Right renal cortex interstitium (tissue), 3 donors: ENCODE data around the gene ACOX2. TPM values are rescaled to one million over a fixed set of nuclear protein-coding genes. Genes with fewer than 3 reads are reported as not detected.

Experiments used
- DNase-seq, 3 donors: peaks; one replicate each; pipeline ENCODE4 v3.0.0-alpha.2; 2013; ENCODE audit warnings: low read depth in 3 of 3, low spot score in 2 of 3
- polyA plus RNA-seq, 3 donors: library from polyadenylated mRNA; unstranded; fragments of 120-200 nt; gene quantifications; one replicate each; pipeline ENCODE4 v1.2.1, GENCODE V29; 2013; ENCODE audit not compliant: insufficient read length in 3 of 3

The ACOX2 gene
- polyA plus RNA-seq, 3 donors, result 38.7 to 45.8 (median 40.8) TPM

DNA sequence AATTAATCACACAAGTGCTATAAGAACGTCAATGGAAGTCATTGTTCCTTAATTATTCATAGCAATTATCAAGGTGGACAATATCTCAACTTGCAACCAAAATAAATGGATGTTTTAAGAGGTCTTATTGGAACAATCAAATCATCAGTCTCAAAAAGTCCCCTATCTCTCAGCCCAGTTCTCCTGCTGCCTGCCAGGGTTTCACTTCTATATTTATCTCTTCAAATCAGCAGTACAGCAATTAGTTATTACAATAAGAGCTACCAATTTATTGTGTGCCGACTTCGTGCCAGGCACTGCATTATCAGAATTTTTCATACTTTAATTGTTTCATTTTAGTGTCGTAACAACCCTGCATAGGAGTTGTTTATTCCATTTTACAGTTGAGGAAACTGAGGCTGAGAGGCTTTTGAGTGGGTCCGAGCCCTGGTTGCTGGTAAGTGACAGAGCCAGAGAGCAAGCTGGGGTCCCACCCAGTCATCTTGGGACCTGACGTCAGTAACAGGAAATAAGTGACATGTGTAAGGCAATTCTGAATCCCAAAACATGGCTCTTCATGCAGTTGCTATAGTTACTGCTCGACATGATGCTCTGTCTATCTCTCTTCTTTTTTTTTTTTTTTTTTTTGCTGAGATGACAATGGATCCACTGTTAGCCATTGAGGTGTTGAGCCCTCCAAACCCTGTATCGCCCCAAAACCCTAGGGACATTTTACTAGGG is 53.9 kb downstream of the ACOX2 start:
- DNase-seq, result no peak

DNA sequence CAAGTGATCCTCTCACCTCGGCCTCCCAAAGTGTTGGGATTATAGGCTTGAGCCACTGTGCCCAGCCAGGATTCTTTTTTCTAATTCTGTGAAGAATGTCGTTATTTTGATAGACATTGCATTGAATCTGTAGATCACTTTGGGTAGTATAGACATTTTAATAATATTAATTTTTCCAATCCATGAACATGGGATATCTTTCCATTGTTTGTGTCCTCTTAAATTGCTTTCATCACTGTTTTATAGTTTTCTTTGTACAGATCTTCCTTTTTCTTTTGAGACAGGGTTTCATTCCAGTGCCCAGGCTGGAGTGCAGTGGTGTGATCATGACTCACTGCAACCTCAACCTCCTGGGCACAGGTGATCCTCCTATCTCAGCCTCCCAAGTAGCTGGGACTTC is 56.7 kb downstream of the ACOX2 start:
- DNase-seq, result no peak

DNA sequence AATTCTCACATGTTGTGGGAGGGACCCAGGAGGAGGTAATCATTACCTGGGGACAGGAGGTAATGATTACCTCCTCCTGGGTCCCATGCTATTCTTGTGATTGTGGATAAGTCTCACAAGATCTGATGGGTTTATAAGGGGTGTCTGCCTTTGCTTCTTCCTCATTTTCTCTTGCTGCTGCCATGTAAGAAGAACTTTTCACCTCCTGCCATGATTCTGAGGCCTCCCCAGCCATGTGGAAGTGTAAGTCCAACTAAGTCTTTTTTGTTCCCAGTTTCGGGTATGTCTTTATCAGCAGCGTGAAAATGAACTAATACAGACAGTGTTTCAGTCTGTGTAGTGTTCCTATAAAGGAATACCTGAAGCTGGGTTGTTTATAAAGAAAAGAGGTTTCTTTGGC is 58.2 kb downstream of the ACOX2 start:
- no peak for DNase-seq

DNA sequence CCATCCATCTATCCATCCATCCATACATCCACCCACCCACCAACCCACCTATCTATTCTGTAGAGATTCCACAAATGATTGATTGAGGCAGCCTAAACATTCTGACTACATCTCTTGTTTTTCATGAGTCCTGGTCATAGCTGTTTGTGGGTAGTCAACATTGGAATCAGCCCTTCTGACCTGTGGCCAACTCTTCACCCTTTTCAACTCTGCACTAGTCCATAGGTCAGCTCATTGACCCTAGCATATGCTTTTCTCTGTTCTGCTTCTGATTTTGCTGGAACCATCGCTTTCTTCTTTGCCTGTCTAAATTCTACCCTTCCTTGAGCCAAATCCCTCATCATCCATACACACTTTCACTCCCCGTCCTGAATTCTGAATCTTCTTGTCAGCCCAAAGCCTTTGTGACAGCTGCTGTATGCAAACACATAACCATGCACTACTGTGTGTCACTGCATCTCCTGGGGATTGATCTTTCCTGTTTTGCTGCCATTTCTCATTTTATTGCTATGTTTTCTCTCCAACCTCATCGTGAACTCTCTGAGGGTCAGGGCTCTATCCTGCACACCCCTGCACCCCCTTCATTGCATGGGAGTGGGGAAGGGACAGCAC is 61.9 kb downstream of the ACOX2 start:
- DNase-seq, result no peak

DNA sequence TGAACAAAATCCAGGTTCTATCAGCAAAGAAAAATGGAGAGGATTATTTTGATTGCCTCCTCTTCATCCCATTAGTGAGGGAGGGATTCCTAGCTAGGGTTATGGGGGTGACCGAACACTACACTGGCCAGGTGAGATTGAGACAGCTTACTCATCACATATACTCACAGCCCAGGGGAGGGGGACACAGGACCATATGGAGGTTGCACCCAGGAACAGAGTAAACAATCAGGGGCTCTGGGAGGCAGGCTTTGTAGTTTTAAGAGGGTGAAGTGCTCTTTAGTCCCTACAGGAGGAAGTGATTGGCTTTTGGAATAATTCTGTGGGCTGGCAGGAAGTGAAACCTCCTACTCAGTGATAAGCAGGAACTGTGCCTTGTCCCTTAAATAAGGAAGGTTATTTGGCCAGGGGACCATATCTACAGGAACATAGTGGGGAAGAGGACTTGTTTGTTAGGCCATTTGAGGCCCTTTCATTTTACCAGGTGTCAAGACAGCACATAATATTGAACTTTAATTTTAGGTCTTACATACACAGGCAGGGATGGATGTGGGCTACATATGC is 62.6 kb downstream of the ACOX2 start:
- no peak for DNase-seq

DNA sequence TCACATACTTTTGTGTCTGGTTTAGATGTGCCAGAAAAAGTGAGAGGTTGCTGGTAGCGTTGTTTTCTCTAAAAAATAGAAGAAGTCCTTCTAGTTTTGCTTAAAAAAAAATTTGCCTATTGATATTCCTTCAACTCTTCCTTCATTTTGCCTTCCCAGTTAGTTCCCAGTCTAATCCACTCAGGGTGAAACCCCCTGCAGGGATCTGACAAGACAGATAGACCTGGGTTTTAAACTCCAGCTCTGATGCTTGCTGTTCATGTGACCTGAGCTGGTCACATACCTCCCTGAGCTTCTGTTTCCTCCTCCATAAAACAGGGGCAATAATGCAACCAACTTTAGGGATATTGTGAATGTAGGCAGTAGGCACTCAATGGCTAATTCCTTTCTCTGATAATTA is 63.7 kb downstream of the ACOX2 start:
- DNase-seq, result no peak

DNA sequence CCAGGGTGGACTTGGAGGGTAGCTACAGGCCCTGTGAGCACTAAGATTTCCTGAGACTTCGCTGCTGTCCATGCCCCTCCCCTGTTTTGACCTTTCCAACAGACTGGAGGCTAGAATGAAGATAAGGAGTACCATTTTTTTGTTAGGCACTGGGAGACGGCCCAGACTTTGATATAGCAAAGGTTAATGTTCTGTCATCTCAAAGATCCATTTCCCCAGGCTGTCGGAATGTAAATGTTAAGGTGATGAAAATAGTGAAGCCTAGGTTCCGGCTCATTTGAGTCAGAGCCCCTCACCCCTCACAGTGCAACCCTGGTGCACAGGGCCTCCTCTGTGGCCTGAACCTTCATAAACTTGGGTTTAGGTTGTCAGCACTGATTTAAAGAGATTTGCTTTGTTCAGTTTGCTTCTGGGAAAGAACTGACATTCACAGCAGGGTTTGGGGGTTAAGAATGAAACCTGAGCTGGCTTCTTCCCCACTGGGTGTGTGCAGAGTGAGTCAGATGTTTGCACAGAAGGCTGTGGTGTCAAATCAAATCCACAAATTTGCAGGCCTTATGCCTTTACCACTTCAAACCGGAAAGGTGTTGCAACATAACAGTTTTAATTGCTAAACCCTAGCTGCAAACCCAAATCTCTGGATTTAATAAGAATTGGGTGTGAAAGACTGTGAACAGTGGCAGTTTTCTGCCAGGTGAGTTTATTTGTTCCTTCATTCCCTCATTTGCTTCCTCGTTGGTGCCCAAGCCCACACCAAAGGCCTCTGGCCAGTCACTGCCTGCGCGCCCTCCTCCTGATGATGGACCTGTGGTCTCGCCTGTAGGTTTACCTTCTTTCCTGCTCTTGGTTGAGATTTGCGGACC is 65.7 kb downstream of the ACOX2 start:
- DNase-seq, result no peak

DNA sequence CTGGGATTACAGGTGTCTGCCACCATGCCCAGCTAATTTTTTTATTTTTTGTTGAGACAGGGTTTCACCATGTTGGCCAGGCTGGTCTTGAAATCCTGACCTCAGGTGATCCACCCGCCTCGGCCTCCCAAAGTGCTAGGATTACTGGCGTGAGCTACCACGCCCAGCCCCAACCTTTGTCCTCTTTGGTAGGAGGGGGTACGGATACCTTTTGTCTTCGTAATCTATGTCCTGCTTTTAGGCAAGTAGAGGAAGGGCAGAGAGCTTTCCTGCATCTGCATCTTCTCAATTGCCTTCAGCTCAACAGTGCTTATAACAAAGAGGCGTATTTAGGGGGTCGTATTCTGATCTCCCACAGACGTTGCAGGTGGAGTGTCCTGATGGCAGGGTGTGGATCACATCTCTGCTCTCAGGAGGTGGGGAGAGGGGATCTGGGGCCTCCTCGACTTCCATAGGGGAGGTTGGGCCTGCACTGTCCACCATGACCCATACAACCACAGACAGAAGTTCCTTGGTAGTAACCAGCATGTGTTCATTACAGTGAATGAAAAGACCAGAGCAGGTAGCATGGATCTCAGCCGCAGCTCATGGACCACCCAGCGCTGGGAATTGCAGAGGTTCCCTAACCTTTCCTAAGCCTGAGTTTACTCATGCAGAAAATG is 66.5 kb downstream of the ACOX2 start:
- no peak for DNase-seq

DNA sequence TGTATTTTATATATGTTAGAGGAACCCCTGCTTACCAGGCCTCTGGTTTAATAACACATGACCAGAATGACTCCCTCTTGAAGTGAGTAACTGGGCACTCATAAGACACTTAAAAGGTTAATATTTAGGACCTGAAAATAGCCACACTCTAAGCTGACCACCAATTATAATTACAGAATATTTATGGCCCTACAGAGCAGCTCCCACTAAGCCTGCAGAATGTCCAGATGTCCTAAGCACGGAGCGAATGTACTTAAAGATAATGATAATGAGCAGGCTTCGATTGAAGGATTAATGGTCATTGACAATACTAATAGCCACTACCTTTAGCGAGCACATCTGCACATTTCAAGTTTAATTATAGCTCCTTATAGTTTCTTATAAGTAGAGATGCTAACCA is 67.9 kb downstream of the ACOX2 start:
- no peak for DNase-seq

DNA sequence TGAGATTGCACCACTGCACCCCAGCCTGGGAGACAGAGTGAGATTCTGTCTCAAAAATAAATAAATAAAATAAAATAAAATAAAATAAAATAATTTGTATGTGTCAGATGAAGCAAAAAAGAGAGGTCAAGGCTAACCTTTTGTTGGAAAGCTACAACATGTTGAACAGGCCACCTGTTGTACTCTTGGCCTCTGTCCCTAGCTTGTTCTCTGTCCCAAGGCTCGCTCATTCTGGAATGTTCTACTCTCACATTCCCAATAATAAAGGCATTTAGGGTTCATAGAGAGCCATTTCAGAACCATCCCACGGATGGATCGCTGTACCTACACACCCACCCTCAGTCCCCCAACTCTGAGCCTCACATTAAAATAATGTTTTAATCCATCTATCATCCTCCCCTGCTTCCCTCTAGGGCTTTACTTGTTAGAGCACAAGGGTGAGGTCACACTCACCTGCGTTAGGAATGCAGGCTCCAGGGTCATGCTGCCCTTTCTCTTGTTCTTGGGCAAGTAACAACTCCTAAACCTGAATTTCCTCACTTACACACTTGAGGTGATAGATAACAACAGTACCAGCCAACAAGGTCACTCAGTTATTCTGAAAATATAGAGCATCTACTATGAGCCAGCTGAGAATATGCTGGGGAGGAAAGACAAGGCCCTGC is 70.0 kb downstream of the ACOX2 start:
- DNase-seq, result no peak

DNA sequence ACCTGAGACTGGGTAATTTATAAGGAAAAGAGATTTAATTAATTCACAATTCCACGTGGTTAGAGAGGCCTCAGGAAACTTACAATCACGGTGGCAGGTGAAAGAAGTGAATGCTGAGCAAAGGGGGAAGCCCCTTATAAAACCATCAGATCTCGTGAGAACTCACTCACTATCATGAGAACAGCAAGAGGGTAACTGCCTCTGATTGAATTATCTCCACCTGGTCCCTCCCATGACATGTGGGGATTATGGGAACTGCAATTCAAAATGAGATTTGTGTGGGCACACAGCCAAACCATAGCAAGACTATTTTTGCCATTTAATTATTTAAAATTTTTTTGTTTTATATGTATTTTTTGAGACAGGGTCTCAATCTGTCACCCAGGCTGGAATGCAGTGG is 72.1 kb downstream of the ACOX2 start:
- DNase-seq, result no peak

DNA sequence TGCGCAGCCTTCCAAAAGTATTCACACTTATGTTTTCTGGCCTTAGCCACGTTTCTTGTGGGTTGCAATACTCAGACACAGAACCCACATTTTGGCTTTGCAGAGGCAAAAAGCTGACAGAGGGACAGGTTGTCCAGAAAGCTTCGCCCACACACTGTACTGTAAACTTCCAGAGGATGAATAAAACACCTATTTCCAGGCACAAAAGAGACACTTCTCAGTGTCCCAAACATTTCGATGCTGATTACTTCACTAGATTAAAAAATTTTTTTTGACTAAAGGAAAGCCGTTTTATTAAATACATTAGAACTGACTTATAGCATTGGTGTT is 73.1 kb downstream of the ACOX2 start:
- no peak for DNase-seq

DNA sequence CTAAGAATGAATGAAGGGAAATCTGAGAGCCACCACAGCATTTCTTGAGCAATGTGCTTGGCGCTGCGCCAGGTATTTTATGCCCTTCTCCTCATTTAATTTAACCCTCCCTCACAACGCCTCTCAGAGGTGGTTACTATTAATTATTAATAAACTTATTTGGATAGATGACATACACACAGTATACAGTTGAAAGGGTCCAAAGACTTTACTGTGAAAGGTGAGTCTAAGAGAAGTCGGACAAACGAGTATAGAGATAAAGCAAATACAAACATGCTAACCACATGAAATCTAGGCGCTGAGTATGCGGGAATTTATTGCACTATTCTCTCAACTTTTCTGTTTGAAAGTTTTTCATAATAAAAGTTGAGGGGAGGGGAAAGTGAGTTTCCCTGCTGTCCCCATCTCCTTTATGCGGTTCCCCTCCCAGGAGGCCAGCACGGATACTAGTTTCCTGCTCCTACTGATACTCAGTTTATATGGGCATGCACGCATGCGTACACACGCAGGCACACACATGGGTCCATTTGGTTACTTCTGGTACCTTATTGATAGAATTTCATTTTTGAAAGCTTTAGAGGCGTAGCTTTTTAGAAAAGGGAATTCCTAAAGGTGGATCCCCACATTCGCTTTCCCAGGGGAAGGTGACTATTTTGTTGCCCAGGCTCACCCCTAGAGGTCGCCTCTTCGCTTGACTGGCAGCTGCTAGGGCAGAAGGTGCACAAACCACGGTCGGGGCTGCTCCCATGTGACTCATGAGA is 73.6 kb downstream of the ACOX2 start:
- peak; percentile 14 to 19 (median 18) for DNase-seq

DNA sequence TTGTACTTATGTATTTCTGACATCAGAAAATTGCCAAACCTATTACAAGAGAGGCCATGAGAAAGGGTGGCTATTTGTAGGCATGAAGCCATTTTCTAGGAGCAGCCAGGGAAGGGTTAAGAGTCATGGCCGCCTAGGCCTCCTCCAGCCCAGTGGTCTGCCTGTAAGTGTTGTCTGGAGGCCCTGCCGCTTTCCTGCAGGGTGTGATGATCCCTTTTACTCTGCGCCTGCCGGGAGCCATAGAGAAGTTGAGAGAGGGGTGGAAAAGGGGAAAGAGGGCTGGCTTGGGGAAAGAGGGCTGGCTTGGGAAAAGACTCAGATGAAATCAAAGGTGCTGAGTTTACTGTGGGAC is 74.2 kb downstream of the ACOX2 start:
- no peak for DNase-seq

DNA sequence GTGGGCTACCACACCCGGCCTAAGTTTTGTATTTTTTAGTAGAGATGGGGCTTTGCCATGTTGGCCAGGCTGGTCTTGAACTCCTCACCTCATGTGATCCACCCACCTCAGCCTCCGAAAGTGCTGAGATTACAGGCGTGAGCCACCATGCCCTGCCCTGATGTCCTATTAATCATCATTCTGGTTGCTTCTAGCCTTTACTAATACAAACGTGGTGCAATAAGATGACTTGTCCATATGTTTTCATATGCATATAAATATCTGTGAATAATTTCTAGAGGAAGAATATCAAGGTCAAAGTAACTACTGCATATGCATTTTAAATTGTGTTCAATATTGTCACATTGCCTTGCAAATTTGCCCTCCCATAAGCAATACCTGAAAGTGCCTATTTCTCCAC is 77.8 kb downstream of the ACOX2 start:
- DNase-seq, result no peak

Other genes starting within 250 kb of the ACOX2 start
- gene RPP14, start 230.9 kb downstream of the ACOX2 start, polyA plus RNA-seq, result 10 to 100 TPM; 19.1 to 20.6 (median 19.7) TPM
- gene HTD2, start 230.7 kb downstream of the ACOX2 start, polyA plus RNA-seq, result 10 to 100 TPM; 14.5 to 18.9 (median 15.6) TPM
- gene PXK, start 204.3 kb downstream of the ACOX2 start, polyA plus RNA-seq, result 10 to 100 TPM; 26.6 to 27.6 (median 27.1) TPM
- 100 to 1,000 TPM; 123 to 130 (median 128) TPM for gene PDHB, start 103.4 kb downstream of the ACOX2 start, polyA plus RNA-seq
- 10 to 100 TPM; 31.4 to 35.4 (median 31.9) TPM for gene KCTD6, start 45.1 kb downstream of the ACOX2 start, polyA plus RNA-seq
- 1 to 10 TPM; 4.0 to 6.2 (median 5.1) TPM for gene FAM107A, start 40.2 kb upstream of the ACOX2 start, polyA plus RNA-seq
- gene FAM3D, start 129.6 kb upstream of the ACOX2 start, polyA plus RNA-seq, result under 1 TPM in 2 of 3 donors, not detected in 1; 0.35 to 0.91 TPM